Panc1 (cell line): ENCODE data around the gene FAM117B. TPM values are rescaled to one million over a fixed set of nuclear protein-coding genes. Genes with fewer than 3 reads are reported as not detected.

Experiments used
- ATAC-seq: fragments of 200-7000 bp; cut with Tn5 transposase; 2 replicates; pipeline ENCODE4 v1.9.1; 2020; ENCODE audit warnings: mild to moderate bottlenecking, moderate library complexity
- BruUV-seq: library from RNA; stranded (reverse); fragments of 400-500 nt; replicated peaks from 2 replicates; lab custom pipeline; 2021; lab: Mats Ljungman, UMichigan
- CTCF ChIA-PET: fragments of 300-600 bp; sonication (Branson Sonifier 250); formaldehyde crosslinking; loops from one replicate; lab custom pipeline; 2022; ENCODE audit warnings: antibody characterized with exemption; lab: Charles Lee
- POLR2A ChIA-PET: fragments of 300-600 bp; sonication (Branson Sonifier 250); formaldehyde crosslinking; loops from one replicate; lab custom pipeline; 2022; ENCODE audit warnings: antibody characterized with exemption; lab: Charles Lee
- DNase-seq: peaks from one replicate; pipeline ENCODE4 v3.0.0-alpha.2; 2010; ENCODE audit warnings: low read depth, low spot score
- H3K27ac ChIP-seq: 2 replicates; pipeline ENCODE4 v1.5.1; 2011; ENCODE audit warnings: mild to moderate bottlenecking, low read length, inconsistent platforms
- H3K27me3 ChIP-seq: fragments of 200-500 bp; sonication (Bioruptor generic); 2 replicates; pipeline ENCODE4 v1.6.0; 2014; ENCODE audit warnings: low read length, inconsistent platforms; ENCODE audit not compliant: control insufficient read depth, insufficient read depth
- H3K36me3 ChIP-seq: fragments of 200-500 bp; sonication (Bioruptor generic); 2 replicates; pipeline ENCODE4 v1.5.1; 2014; ENCODE audit warnings: inconsistent platforms, mild to moderate bottlenecking, low read length, moderate library complexity; ENCODE audit not compliant: control insufficient read depth, insufficient read depth
- H3K4me1 ChIP-seq: 2 replicates; pipeline ENCODE4 v1.5.1; 2011; ENCODE audit warnings: inconsistent platforms, mild to moderate bottlenecking, low read length, moderate library complexity; ENCODE audit not compliant: control insufficient read depth, insufficient read depth
- H3K4me3 ChIP-seq, 2 experiments: 2 replicates each; pipeline ENCODE4 v1.5.1; 2011 to 2012; ENCODE audit warnings: low read depth in 2 of 2, low read length in 2 of 2, mild to moderate bottlenecking in 2 of 2, inconsistent platforms in 1 of 2, moderate library complexity in 1 of 2
- H3K9me3 ChIP-seq: fragments of 200-500 bp; sonication (Bioruptor generic); 2 replicates; pipeline ENCODE4 v1.5.1; 2014; ENCODE audit warnings: low read depth, mild to moderate bottlenecking, inconsistent platforms, low read length, moderate library complexity; ENCODE audit not compliant: control insufficient read depth, insufficient read depth
- POLR2AphosphoS5 ChIP-seq: IDR thresholded peaks from 2 replicates; pipeline ENCODE4 v1.6.1; 2012; ENCODE audit warnings: mild to moderate bottlenecking, low read depth, low read length, moderate library complexity
- SIN3A ChIP-seq: IDR thresholded peaks from 2 replicates; pipeline ENCODE4 v1.6.1; 2012; ENCODE audit warnings: low read depth, mild to moderate bottlenecking, low read length, moderate library complexity, borderline replicate concordance; ENCODE audit not compliant: insufficient read depth
- TCF7L2 ChIP-seq: IDR thresholded peaks from 2 replicates; pipeline ENCODE4 v1.6.1; 2011; ENCODE audit warnings: mild to moderate bottlenecking, low read depth, low read length, inconsistent platforms
- in situ Hi-C: cut with HindIII; loops from 2 replicates; pipeline ENCODE4 v1.10.0; 2016; ENCODE audit warnings: low sequenced_read_pairs, low pct_unique_long_range_greater_than_20kb
- intact Hi-C: fragments of 100-400 bp; cut with micrococcal nuclease; formaldehyde crosslinking; loops from one replicate; pipeline ENCODE4 v1.10.0; 2022; ENCODE audit not compliant: unreplicated experiment
- total RNA-seq: library from RNA; stranded (reverse); gene quantifications from one replicate; pipeline ENCODE4 v1.2.1, GENCODE V29; 2021; ENCODE audit not compliant: unreplicated experiment
- TF ChIP-seq, protein P1 (sequence below): fragments of 450-650 bp; IDR thresholded peaks from 2 replicates; pipeline ENCODE4 v1.5.1; 2017; ENCODE audit warnings: mild to moderate bottlenecking
- TF ChIP-seq, protein P2 (sequence below), 2 experiments: IDR thresholded peaks; 2 replicates each; pipeline ENCODE4 v1.6.1; 2011 to 2012; ENCODE audit warnings: low read depth in 2 of 2, control low read depth in 1 of 2, low read length in 1 of 2, mild to moderate bottlenecking in 1 of 2, moderate library complexity in 1 of 2; ENCODE audit not compliant: insufficient read depth in 1 of 2

FAM117B gene
- total RNA-seq, 1 experiment from 2014 or later, result 7.8 TPM

DNA sequence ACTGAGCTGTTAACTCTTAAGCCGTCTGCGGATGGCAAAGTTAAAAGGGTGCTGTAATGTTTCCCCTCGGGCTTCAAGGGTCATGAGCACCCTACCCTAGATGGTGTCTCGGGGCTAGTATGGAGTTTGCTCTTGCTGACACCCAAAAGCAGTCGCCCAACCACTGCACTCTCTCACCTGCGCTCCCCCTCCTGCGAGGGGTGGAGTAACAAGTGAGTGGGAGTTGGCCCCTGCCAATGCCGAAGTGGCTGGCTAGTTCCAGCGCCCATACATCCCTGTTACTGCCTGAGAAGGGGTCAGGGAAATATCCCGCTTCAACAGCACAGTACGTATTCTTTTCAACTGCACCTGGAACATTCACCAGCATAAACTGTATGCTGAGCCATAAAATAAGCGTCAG is 47.5 kb downstream of the FAM117B start:
- CTCF ChIA-PET, result no interaction called here
- TF ChIP-seq, protein P1, sequence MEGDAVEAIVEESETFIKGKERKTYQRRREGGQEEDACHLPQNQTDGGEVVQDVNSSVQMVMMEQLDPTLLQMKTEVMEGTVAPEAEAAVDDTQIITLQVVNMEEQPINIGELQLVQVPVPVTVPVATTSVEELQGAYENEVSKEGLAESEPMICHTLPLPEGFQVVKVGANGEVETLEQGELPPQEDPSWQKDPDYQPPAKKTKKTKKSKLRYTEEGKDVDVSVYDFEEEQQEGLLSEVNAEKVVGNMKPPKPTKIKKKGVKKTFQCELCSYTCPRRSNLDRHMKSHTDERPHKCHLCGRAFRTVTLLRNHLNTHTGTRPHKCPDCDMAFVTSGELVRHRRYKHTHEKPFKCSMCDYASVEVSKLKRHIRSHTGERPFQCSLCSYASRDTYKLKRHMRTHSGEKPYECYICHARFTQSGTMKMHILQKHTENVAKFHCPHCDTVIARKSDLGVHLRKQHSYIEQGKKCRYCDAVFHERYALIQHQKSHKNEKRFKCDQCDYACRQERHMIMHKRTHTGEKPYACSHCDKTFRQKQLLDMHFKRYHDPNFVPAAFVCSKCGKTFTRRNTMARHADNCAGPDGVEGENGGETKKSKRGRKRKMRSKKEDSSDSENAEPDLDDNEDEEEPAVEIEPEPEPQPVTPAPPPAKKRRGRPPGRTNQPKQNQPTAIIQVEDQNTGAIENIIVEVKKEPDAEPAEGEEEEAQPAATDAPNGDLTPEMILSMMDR, result no peak
- TF ChIP-seq SIN3A, result no peak
- no peak for TF ChIP-seq POLR2AphosphoS5
- no peak for TF ChIP-seq TCF7L2
- TF ChIP-seq, protein P2, sequence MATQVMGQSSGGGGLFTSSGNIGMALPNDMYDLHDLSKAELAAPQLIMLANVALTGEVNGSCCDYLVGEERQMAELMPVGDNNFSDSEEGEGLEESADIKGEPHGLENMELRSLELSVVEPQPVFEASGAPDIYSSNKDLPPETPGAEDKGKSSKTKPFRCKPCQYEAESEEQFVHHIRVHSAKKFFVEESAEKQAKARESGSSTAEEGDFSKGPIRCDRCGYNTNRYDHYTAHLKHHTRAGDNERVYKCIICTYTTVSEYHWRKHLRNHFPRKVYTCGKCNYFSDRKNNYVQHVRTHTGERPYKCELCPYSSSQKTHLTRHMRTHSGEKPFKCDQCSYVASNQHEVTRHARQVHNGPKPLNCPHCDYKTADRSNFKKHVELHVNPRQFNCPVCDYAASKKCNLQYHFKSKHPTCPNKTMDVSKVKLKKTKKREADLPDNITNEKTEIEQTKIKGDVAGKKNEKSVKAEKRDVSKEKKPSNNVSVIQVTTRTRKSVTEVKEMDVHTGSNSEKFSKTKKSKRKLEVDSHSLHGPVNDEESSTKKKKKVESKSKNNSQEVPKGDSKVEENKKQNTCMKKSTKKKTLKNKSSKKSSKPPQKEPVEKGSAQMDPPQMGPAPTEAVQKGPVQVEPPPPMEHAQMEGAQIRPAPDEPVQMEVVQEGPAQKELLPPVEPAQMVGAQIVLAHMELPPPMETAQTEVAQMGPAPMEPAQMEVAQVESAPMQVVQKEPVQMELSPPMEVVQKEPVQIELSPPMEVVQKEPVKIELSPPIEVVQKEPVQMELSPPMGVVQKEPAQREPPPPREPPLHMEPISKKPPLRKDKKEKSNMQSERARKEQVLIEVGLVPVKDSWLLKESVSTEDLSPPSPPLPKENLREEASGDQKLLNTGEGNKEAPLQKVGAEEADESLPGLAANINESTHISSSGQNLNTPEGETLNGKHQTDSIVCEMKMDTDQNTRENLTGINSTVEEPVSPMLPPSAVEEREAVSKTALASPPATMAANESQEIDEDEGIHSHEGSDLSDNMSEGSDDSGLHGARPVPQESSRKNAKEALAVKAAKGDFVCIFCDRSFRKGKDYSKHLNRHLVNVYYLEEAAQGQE (IDR thresholded peaks at IDR 0.05; ENCODE audit: insufficient read depth in 1 of 2, low read depth in 2 of 2, low read length in 1 of 2), result no peak
- no peaks in the 10 kb centered on the region for H3K4me1 ChIP-seq
- no peak overlapping the region for H3K4me3 ChIP-seq
- H3K27me3 ChIP-seq, result no peaks in the 10 kb centered on the region
- ATAC-seq (no peak), DNase-seq (no peak)
- in situ Hi-C loops, result no loop called here
- no peak overlapping the region for H3K27ac ChIP-seq
- no TSS peak for BruUV-seq
- H3K9me3 ChIP-seq, result peaks cover 7% of the 10 kb centered on the region; the same call in 1 of the 2 replicates
- POLR2A ChIA-PET, result no interaction called here
- no peaks in the 10 kb centered on the region for H3K36me3 ChIP-seq
- intact Hi-C loops, result no loop called here

DNA sequence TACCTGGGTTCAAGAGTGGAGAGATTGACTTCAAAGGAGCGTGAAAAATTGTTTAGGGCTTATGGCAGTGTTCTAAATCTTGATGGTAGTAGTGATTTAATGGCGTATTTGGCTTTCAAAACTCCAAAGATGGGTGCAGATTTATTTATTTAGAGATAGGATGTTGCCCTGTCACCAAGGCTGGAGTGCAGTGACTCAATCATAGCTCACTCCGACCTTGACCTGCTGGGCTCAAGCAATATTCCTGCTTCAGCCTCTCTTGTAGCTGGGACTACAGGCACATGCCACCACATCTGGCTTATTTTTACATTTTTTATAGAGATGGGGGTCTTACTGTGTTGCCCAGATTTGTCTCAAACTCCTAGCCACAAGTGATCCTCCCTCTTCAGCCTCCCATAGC is 52.5 kb downstream of the FAM117B start:
- CTCF ChIA-PET, result no interaction called here
- no peaks in the 10 kb centered on the region for H3K4me1 ChIP-seq

More for the DNA sequence above, 52.5 kb downstream of the FAM117B start:
- no TSS peak for BruUV-seq
- no peak overlapping the region for H3K27ac ChIP-seq
- H3K9me3 ChIP-seq, result no peaks in the 10 kb centered on the region
- no peaks in the 10 kb centered on the region for H3K27me3 ChIP-seq
- peak; percentile 20 for DNase-seq
- in situ Hi-C loops (no loop called here), intact Hi-C loops (no loop called here)
- H3K4me3 ChIP-seq, result no peak overlapping the region
- no peaks in the 10 kb centered on the region for H3K36me3 ChIP-seq
- TF ChIP-seq POLR2AphosphoS5 (no peak), SIN3A (no peak), TCF7L2 (no peak)
- TF ChIP-seq, protein P2 (IDR thresholded peaks at IDR 0.05; ENCODE audit: insufficient read depth in 1 of 2, low read depth in 2 of 2, low read length in 1 of 2), result no peak
- TF ChIP-seq, protein P1, result no peak
- ATAC-seq, result peak; percentile 63; the same call in 1 of the 2 replicates
- POLR2A ChIA-PET, result no interaction called here
